Osteocyte (in vitro differentiated cells): ENCODE results near the gene KLHL25. TPM values are rescaled to one million over a fixed set of nuclear protein-coding genes. Genes with fewer than 3 reads are reported as not detected.

Experiments used
- DNase-seq: peaks from one replicate; pipeline ENCODE4 v3.0.0; 2021; ENCODE audit warnings: mixed read lengths; ENCODE audit not compliant: unreplicated experiment; ENCODE audit errors: extremely low spot score
- H3K27ac Mint-ChIP-seq: one replicate; pipeline ENCODE4 v1.8.0; 2021; ENCODE audit warnings: mild to moderate bottlenecking, mixed read lengths; ENCODE audit not compliant: unreplicated experiment
- H3K27me3 Mint-ChIP-seq: one replicate; pipeline ENCODE4 v1.8.0; 2021; ENCODE audit warnings: mixed read lengths; ENCODE audit not compliant: unreplicated experiment
- H3K36me3 Mint-ChIP-seq: one replicate; pipeline ENCODE4 v1.8.0; 2021; ENCODE audit warnings: mixed read lengths; ENCODE audit not compliant: unreplicated experiment
- H3K4me1 Mint-ChIP-seq: one replicate; pipeline ENCODE4 v1.8.0; 2021; ENCODE audit warnings: mixed read lengths; ENCODE audit not compliant: unreplicated experiment
- H3K4me3 Mint-ChIP-seq: one replicate; pipeline ENCODE4 v1.8.0; 2021; ENCODE audit warnings: mild to moderate bottlenecking, moderate library complexity, mixed read lengths; ENCODE audit not compliant: unreplicated experiment
- H3K9me3 Mint-ChIP-seq: one replicate; pipeline ENCODE4 v1.8.0; 2021; ENCODE audit warnings: mixed read lengths; ENCODE audit not compliant: unreplicated experiment
- total RNA-seq: library from RNA; stranded (reverse); gene quantifications from 2 replicates; pipeline ENCODE4 v1.2.1, GENCODE V29; 2021
- TF ChIP-seq, protein P1 (sequence below): fragments of 200-600 bp; sonication (generic); IDR thresholded peaks from 2 replicates; pipeline ENCODE4 v1.5.0; 2021; ENCODE audit warnings: antibody characterized with exemption, mild to moderate bottlenecking, moderate library complexity

KLHL25 gene
- total RNA-seq, 1 donor from 2014 or later = 3.6 TPM

DNA sequence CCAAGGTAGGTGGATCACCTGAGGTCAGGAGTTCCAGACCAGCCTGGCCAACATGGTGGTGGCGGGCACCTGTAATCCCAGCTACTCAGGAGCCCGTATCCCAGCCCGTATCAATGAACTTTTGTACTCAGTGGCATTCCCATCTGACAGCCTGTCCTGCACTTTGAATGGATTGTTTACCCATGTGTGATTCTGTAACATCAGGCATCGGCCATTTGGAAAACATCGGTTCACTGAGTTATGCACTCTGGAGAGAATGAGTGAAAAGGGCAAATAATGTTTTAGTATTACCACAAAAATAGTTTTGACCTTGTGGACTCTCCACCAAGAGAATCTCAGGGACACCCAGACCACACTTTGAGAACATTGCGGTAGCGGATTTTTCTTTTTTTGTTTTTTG lies 13.6 kb downstream of the KLHL25 start:
- Mint-ChIP-seq H3K27ac (no peak overlapping the region), H3K9me3 (no peaks in the 10 kb centered on the region), H3K4me3 (no peak overlapping the region), H3K36me3 (no peaks in the 10 kb centered on the region), H3K4me1 (peaks cover 18% of the 10 kb centered on the region), H3K27me3 (no peaks in the 10 kb centered on the region)
- DNase-seq = no peak
- TF ChIP-seq, protein P1, sequence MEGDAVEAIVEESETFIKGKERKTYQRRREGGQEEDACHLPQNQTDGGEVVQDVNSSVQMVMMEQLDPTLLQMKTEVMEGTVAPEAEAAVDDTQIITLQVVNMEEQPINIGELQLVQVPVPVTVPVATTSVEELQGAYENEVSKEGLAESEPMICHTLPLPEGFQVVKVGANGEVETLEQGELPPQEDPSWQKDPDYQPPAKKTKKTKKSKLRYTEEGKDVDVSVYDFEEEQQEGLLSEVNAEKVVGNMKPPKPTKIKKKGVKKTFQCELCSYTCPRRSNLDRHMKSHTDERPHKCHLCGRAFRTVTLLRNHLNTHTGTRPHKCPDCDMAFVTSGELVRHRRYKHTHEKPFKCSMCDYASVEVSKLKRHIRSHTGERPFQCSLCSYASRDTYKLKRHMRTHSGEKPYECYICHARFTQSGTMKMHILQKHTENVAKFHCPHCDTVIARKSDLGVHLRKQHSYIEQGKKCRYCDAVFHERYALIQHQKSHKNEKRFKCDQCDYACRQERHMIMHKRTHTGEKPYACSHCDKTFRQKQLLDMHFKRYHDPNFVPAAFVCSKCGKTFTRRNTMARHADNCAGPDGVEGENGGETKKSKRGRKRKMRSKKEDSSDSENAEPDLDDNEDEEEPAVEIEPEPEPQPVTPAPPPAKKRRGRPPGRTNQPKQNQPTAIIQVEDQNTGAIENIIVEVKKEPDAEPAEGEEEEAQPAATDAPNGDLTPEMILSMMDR = no peak

DNA sequence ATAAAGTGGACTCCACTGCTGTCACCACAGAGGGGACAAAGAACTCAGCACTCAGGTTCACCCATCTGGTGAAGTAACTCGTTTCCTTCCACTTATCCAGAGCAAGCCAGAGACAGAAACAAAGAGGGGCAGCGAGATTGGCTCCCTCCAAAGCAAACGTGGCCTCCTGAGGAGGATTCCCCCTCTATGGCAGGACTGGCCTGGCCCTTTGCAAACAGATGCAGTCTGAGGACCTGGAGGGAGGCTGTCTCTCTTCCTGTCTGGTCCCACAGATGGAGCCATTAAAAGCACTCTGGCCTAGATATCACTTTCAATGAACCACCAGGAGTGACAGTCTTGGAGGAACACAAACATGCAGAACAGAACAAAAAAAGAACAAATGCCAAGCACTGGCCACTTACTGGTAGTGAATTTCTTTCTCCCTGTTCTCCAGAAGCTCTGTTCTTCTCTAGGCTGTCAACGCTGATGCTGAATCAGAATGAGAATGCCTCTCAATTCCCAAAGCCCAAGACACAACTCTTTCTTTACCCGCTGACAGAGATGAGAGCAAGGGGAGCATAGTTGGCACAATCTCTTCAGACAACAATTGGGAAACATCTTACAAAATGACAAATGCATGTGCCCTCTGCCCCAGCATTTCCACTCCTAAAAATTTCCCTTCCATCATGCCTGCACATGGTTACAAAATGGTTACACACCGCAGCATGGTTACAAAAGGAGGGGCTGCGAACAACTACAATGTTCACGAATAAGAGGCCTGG lies 14.3 kb downstream of the KLHL25 start:
- H3K27me3 Mint-ChIP-seq = no peaks in the 10 kb centered on the region
- no peaks in the 10 kb centered on the region for H3K36me3 Mint-ChIP-seq
- H3K27ac Mint-ChIP-seq = no peak overlapping the region
- peaks cover 11% of the 10 kb centered on the region for H3K4me1 Mint-ChIP-seq
- no peaks in the 10 kb centered on the region for H3K9me3 Mint-ChIP-seq
- TF ChIP-seq, protein P1 = no peak
- no peak for DNase-seq
- H3K4me3 Mint-ChIP-seq = no peak overlapping the region

DNA sequence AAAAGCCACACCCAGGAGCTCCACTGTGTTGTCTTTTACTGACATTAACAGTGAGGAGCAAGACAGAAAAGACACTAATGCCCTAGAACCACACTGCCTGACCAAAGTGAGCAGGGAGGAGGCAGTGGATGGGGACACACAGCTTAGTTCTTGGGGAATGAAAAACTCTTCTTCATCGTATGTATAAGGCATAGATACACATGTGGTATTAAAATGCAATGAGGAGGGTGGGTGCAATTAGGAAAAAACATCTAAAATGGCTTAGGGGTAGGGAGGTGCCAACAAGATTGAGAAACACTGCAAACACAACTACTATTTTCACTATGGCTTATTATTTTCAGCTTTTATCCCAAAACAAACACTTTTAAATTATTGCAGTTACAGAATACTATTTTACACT lies 15.5 kb downstream of the KLHL25 start:
- DNase-seq = no peak
- no peak overlapping the region for H3K4me3 Mint-ChIP-seq
- H3K4me1 Mint-ChIP-seq = peaks cover 8% of the 10 kb centered on the region
- no peaks in the 10 kb centered on the region for H3K9me3 Mint-ChIP-seq
- TF ChIP-seq, protein P1 = no peak
- no peaks in the 10 kb centered on the region for H3K36me3 Mint-ChIP-seq
- no peak overlapping the region for H3K27ac Mint-ChIP-seq
- no peaks in the 10 kb centered on the region for H3K27me3 Mint-ChIP-seq

DNA sequence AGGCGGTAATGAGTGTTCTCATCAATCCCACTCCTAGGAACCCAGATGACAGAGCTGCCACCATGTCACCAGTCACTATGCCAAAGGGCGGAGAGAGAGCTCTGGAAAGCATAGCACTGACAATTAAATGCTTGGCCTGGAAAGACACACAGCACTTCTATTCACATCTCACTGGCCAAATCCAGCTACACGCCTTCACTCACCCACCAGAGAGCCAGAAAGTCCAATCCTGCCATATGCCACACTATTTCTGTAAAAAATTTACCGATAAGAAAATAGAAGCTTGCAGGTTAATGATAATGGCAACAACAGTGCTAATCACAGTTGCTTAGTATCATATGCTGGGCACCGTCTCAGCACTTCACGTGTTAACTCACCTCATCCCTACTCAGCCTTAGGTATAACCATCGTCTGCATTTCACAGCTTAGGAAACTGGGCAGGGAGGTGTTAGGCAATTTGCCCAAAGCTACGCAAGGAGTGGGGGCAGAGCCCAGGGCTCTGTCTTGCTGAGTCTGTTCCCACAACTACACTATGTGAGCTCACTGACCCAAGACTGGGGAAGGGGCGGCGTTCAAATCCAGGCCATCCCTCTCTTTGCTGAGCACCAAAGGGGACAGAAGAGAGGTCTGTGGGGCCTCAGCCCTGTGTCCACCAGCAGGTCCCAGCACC lies 16.5 kb downstream of the KLHL25 start:
- H3K4me1 Mint-ChIP-seq = peaks cover 8% of the 10 kb centered on the region

More for the DNA sequence above, 16.5 kb downstream of the KLHL25 start:
- H3K36me3 Mint-ChIP-seq = no peaks in the 10 kb centered on the region
- H3K9me3 Mint-ChIP-seq = no peaks in the 10 kb centered on the region
- no peak overlapping the region for H3K27ac Mint-ChIP-seq
- H3K4me3 Mint-ChIP-seq = no peak overlapping the region
- DNase-seq = no peak
- TF ChIP-seq, protein P1 = no peak
- no peaks in the 10 kb centered on the region for H3K27me3 Mint-ChIP-seq
